Muscle of back (tissue), 13 donors: Measurements from ENCODE around the gene ENO3. TPM values are rescaled to one million over a fixed set of nuclear protein-coding genes. Genes with fewer than 3 reads are reported as not detected.
A peak's percentile ranks its signal among the peaks of the same experiment; 100 is the strongest.
"Not testable (repeated sequence)": the region's sequence is repeated elsewhere in the genome, so short reads cannot be mapped to it uniquely, and the experiment has no call there.

Experiments used
- DNase-seq, 3 donors: peaks; one replicate each; pipeline versions ENCODE4 v3.0.0 to v3.0.0-alpha.2; 2013
- long read RNA-seq, 9 donors: transcript quantifications; one replicate each; lab custom pipeline, GENCODE V29; 2026
- polyA plus RNA-seq, 10 donors: library from polyadenylated mRNA; unstranded; fragments of 120-200 nt; gene quantifications; one replicate each; pipeline ENCODE4 v1.2.1, GENCODE V29; 2013; ENCODE audit not compliant: insufficient read length in 10 of 10

ENO3 gene
- 1,000 to 10,000 TPM in 9 of 10 donors, 100 to 1,000 TPM in 1; 770 to 2,512 (median 1,687) TPM for polyA plus RNA-seq
- long read RNA-seq, donor 1, transcript ENO3-202 (11 exons, 1,448 nt), result minor isoform, 26 of 2,557 reads
- long read RNA-seq, donor 1, transcript ENO3-216 (3 exons, 726 nt), result major isoform, 528 of 2,557 reads
- long read RNA-seq, donor 1, transcript ENO3-214 (4 exons, 662 nt), result minor isoform, 60 of 2,557 reads
- long read RNA-seq, donor 1, transcript ENO3-201 (12 exons, 1,521 nt), result minor isoform, 48 of 2,557 reads
- long read RNA-seq, donor 1, partial matches to known transcripts, result 1,395 of 2,557 reads
- long read RNA-seq, donor 1, other reads (novel, unspliced or antisense), result 458 of 2,557 reads
- long read RNA-seq, donor 2, transcript ENO3-201 (12 exons, 1,521 nt), result minor isoform, 66 of 1,594 reads
- long read RNA-seq, donor 2, transcript ENO3-202 (11 exons, 1,448 nt), result minor isoform, 36 of 1,594 reads
- long read RNA-seq, donor 2, transcript ENO3-214 (4 exons, 662 nt), result minor isoform, 71 of 1,594 reads
- long read RNA-seq, donor 2, transcript ENO3-216 (3 exons, 726 nt), result major isoform, 624 of 1,594 reads
- long read RNA-seq, donor 2, partial matches to known transcripts, result 288 of 1,594 reads
- long read RNA-seq, donor 2, other reads (novel, unspliced or antisense), result 486 of 1,594 reads
- long read RNA-seq, donor 3, partial matches to known transcripts, result 0 of 2 reads
- long read RNA-seq, donor 3, other reads (novel, unspliced or antisense), result 0 of 2 reads
- long read RNA-seq, donor 4, transcript ENO3-214 (4 exons, 662 nt), result minor isoform, 39 of 1,079 reads
- long read RNA-seq, donor 4, transcript ENO3-216 (3 exons, 726 nt), result major isoform, 391 of 1,079 reads
- long read RNA-seq, donor 4, transcript ENO3-202 (11 exons, 1,448 nt), result minor isoform, 24 of 1,079 reads
- long read RNA-seq, donor 4, transcript ENO3-201 (12 exons, 1,521 nt), result minor isoform, 66 of 1,079 reads
- long read RNA-seq, donor 4, partial matches to known transcripts, result 216 of 1,079 reads
- long read RNA-seq, donor 4, other reads (novel, unspliced or antisense), result 315 of 1,079 reads
- long read RNA-seq, donor 5, transcript ENO3-214 (4 exons, 662 nt), result minor isoform, 62 of 1,304 reads
- long read RNA-seq, donor 5, transcript ENO3-216 (3 exons, 726 nt), result major isoform, 395 of 1,304 reads
- long read RNA-seq, donor 5, transcript ENO3-201 (12 exons, 1,521 nt), result minor isoform, 44 of 1,304 reads
- long read RNA-seq, donor 5, transcript ENO3-202 (11 exons, 1,448 nt), result minor isoform, 21 of 1,304 reads
- long read RNA-seq, donor 5, partial matches to known transcripts, result 300 of 1,304 reads
- long read RNA-seq, donor 5, other reads (novel, unspliced or antisense), result 464 of 1,304 reads
- long read RNA-seq, donor 6, transcript ENO3-202 (11 exons, 1,448 nt), result minor isoform, 30 of 1,559 reads
- long read RNA-seq, donor 6, transcript ENO3-201 (12 exons, 1,521 nt), result minor isoform, 72 of 1,559 reads
- long read RNA-seq, donor 6, transcript ENO3-216 (3 exons, 726 nt), result major isoform, 609 of 1,559 reads
- long read RNA-seq, donor 6, transcript ENO3-214 (4 exons, 662 nt), result minor isoform, 64 of 1,559 reads
- long read RNA-seq, donor 6, partial matches to known transcripts, result 328 of 1,559 reads
- long read RNA-seq, donor 6, other reads (novel, unspliced or antisense), result 437 of 1,559 reads
- long read RNA-seq, donor 7, transcript ENO3-214 (4 exons, 662 nt), result minor isoform, 33 of 1,214 reads
- long read RNA-seq, donor 7, transcript ENO3-201 (12 exons, 1,521 nt), result minor isoform, 47 of 1,214 reads
- long read RNA-seq, donor 7, transcript ENO3-202 (11 exons, 1,448 nt), result minor isoform, 21 of 1,214 reads
- long read RNA-seq, donor 7, transcript ENO3-216 (3 exons, 726 nt), result major isoform, 436 of 1,214 reads
- long read RNA-seq, donor 7, partial matches to known transcripts, result 316 of 1,214 reads
- long read RNA-seq, donor 7, other reads (novel, unspliced or antisense), result 333 of 1,214 reads
- long read RNA-seq, donor 8, transcript ENO3-214 (4 exons, 662 nt), result minor isoform, 30 of 464 reads
- long read RNA-seq, donor 8, transcript ENO3-202 (11 exons, 1,448 nt), result minor isoform, 9 of 464 reads
- long read RNA-seq, donor 8, transcript ENO3-201 (12 exons, 1,521 nt), result minor isoform, 24 of 464 reads
- long read RNA-seq, donor 8, transcript ENO3-216 (3 exons, 726 nt), result major isoform, 237 of 464 reads
- long read RNA-seq, donor 8, partial matches to known transcripts, result 63 of 464 reads
- long read RNA-seq, donor 8, other reads (novel, unspliced or antisense), result 93 of 464 reads
- long read RNA-seq, donor 9, transcript ENO3-214 (4 exons, 662 nt), result minor isoform, 11 of 153 reads
- long read RNA-seq, donor 9, transcript ENO3-216 (3 exons, 726 nt), result major isoform, 56 of 153 reads
- long read RNA-seq, donor 9, transcript ENO3-201 (12 exons, 1,521 nt), result minor isoform, 9 of 153 reads
- long read RNA-seq, donor 9, transcript ENO3-202 (11 exons, 1,448 nt), result minor isoform, 6 of 153 reads
- long read RNA-seq, donor 9, partial matches to known transcripts, result 26 of 153 reads
- long read RNA-seq, donor 9, other reads (novel, unspliced or antisense), result 40 of 153 reads

- DNase-seq, result peak in 2 of 3 donors; percentile 46 to 51
Observed at GRCh38 chr17:4950746-4951204, at the start of gene ENO3. TSS of gene ENO3 (plus strand) at chr17:4951119. CDS start at chr17:4951830, 711 bp downstream.

- DNase-seq, result peak in 2 of 3 donors; percentile 46 to 91
Observed at GRCh38 chr17:4901648-4902344, 49.1 kb upstream of the ENO3 start.

- no peak for DNase-seq
Observed at GRCh38 chr17:4902540-4902939, 48.4 kb upstream of the ENO3 start.

GRCh38 chr17:4903051-4903818 lies 47.7 kb upstream of the ENO3 start, which contains the start of gene CHRNE:
TSS of gene CHRNE (minus strand) at chr17:4903098. CDS start at chr17:4903063, 35 bp downstream.
- DNase-seq, result peak; percentile 67 to 89 (median 77)

GRCh38 chr17:4906642-4907041 lies 44.3 kb upstream of the ENO3 start:
- not testable (repeated sequence) for DNase-seq

GRCh38 chr17:4908301-4908700 lies 42.6 kb upstream of the ENO3 start:
- DNase-seq, result peak in 2 of 3 donors; percentile 36 to 75

- DNase-seq, result peak; percentile 86 to 96 (median 91)
Observed at GRCh38 chr17:4908711-4909496, 42.0 kb upstream of the ENO3 start.

GRCh38 chr17:4913994-4914393 lies 36.9 kb upstream of the ENO3 start:
- DNase-seq, result no peak

GRCh38 chr17:4914551-4914950 lies 36.4 kb upstream of the ENO3 start:
- not testable (repeated sequence) for DNase-seq

- DNase-seq, result no peak
Observed at GRCh38 chr17:4919511-4920047, 31.3 kb upstream of the ENO3 start.

- no peak for DNase-seq
Observed at GRCh38 chr17:4920351-4921048, 30.4 kb upstream of the ENO3 start.

- DNase-seq, result no peak
Observed at GRCh38 chr17:4921320-4921719, 29.6 kb upstream of the ENO3 start.

GRCh38 chr17:4926577-4927335 lies 24.2 kb upstream of the ENO3 start:
- not testable (repeated sequence) for DNase-seq

- DNase-seq, result no peak
Observed at GRCh38 chr17:4928881-4929280, 22.0 kb upstream of the ENO3 start.
